Transverse colon (tissue), 4 donors: ENCODE measurements around the gene OPA1.

Source experiments
- POLR2AphosphoS5 ChIP-seq, 3 donors: sonication (generic); formaldehyde crosslinking; IDR thresholded peaks; one replicate each; pipeline ENCODE4 v1.6.1; 2016; ENCODE audit warnings: antibody characterized with exemption in 3 of 3
- TF ChIP-seq, protein P1 (sequence below), 5 experiments: fragments of 200-600 bp in 3 of 5; fragments of 450-650 bp in 2 of 5; sonication (generic) in 3 of 5; IDR thresholded peaks; 1 replicate in 2 of 5; 2 replicates in 3 of 5; pipeline ENCODE4 v1.5.1; 2016 to 2017; ENCODE audit warnings: antibody characterized with exemption in 5 of 5, inconsistent platforms in 3 of 5, mild to moderate bottlenecking in 2 of 5, moderate library complexity in 1 of 5

DNA sequence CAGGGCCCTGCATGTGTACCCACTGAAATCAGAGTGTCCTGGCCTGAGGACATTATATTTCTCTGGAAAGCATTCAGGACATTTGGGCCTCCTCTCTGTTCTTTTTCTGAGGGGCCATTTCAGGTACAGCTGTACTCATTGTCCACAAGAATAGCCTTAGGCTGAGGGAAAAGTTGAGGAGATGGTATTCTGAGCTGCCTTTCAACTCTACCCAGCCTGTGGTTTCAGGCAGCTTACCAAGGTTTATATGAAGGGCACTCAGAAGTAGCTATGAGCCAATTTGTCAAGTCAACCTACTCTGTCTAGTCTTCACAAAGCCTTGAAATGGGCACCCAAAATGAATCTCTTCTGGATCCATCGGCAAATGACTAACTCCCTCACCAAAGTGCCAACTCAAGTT, 47.7 kb upstream of the OPA1 start:
- TF ChIP-seq, protein P1, sequence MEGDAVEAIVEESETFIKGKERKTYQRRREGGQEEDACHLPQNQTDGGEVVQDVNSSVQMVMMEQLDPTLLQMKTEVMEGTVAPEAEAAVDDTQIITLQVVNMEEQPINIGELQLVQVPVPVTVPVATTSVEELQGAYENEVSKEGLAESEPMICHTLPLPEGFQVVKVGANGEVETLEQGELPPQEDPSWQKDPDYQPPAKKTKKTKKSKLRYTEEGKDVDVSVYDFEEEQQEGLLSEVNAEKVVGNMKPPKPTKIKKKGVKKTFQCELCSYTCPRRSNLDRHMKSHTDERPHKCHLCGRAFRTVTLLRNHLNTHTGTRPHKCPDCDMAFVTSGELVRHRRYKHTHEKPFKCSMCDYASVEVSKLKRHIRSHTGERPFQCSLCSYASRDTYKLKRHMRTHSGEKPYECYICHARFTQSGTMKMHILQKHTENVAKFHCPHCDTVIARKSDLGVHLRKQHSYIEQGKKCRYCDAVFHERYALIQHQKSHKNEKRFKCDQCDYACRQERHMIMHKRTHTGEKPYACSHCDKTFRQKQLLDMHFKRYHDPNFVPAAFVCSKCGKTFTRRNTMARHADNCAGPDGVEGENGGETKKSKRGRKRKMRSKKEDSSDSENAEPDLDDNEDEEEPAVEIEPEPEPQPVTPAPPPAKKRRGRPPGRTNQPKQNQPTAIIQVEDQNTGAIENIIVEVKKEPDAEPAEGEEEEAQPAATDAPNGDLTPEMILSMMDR (IDR thresholded peaks at IDR 0.05), result no peak
- TF ChIP-seq POLR2AphosphoS5 (IDR thresholded peaks at IDR 0.05), result no peak
